Frontal cortex (tissue), 4 donors: Measurements from ENCODE around the gene SARS1. TPM values are rescaled to one million over a fixed set of nuclear protein-coding genes. Genes with fewer than 3 reads are reported as not detected.
"Not testable (repeated sequence)": the region's sequence is repeated elsewhere in the genome, so short reads cannot be mapped to it uniquely, and the experiment has no call there.

ENCODE experiments used
- DNase-seq, 2 donors: peaks; one replicate each; pipeline ENCODE4 v3.0.0; 2012; ENCODE audit warnings: low spot score in 2 of 2
- FAIRE-seq: peaks from 2 replicates; lab custom pipeline; 2012; peaks lifted over from hg19 to GRCh38; lab: Jason Lieb, UNC
- total RNA-seq: library from RNA; depleted of rRNA; stranded (reverse); fragments of >200 nt; gene quantifications from one replicate; pipeline ENCODE4 v1.2.3, GENCODE V29; 2014
- donor health status: control.
- donor health status: control.
- donor health status: control.

SARS1 gene
- total RNA-seq, 1 donor from 2014 or later = 162 TPM

GRCh38 chr1:109286762-109287161 is 73.0 kb downstream of the SARS1 start:
- not testable (repeated sequence) for DNase-seq, FAIRE-seq

Other genes starting within 250 kb of the SARS1 start
- gene WDR47, start 171.8 kb upstream of the SARS1 start, total RNA-seq = 277 TPM
- gene TAF13, start 137.9 kb upstream of the SARS1 start, total RNA-seq = 74.6 TPM
- 44.4 TPM for gene TMEM167B, start 123.2 kb upstream of the SARS1 start, total RNA-seq
- 15.9 TPM for gene ELAPOR1, start 99.8 kb upstream of the SARS1 start, total RNA-seq
- gene CELSR2, start 35.6 kb downstream of the SARS1 start, total RNA-seq = 27.3 TPM
- 7.7 TPM for gene PSRC1, start 69.2 kb downstream of the SARS1 start, total RNA-seq
- not detected for gene MYBPHL, start 93.1 kb downstream of the SARS1 start, total RNA-seq
- gene SORT1, start 184.0 kb downstream of the SARS1 start, total RNA-seq = 42.8 TPM
- 35.1 TPM for gene PSMA5, start 212.5 kb downstream of the SARS1 start, total RNA-seq